ENCODE data around the gene PRPS1.
"Not testable (repeated sequence)": the region's sequence is repeated elsewhere in the genome, so short reads cannot be mapped to it uniquely, and the experiment has no call there.

The PRPS1 gene

DNA sequence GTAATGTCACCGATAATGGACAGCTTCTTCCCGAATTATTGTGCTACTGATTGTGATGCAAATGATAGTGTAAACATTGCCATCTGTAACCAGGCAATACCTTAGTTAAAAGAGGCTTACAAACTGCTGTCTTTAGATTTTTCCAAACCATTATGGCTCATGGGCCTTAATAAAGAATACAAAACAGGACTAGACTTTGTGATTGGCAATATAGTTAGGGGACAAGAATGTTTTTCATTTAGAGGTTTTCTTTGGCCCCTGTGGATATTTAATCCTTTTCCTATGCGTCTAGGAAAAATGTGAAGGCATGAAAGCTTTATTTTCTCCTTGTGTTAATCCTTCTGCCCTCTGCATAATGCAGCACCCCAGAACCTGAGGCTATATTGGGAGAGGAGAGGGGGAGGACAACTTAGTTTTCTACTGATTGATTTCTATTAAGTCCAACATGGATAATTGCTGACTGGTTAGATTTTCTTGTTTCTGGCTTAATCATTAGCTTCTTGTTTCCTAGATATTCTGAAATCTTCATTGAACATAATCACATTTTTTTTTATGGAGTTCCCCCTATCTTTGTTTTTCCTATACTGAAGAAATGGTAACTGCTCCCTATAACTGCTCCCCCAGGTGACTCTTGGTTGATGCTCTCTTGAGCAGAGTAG lies 1.9 kb downstream of the PRPS1 start:
- no peak for DNase-seq (ENCODE audit: low read depth, low spot score)

DNA sequence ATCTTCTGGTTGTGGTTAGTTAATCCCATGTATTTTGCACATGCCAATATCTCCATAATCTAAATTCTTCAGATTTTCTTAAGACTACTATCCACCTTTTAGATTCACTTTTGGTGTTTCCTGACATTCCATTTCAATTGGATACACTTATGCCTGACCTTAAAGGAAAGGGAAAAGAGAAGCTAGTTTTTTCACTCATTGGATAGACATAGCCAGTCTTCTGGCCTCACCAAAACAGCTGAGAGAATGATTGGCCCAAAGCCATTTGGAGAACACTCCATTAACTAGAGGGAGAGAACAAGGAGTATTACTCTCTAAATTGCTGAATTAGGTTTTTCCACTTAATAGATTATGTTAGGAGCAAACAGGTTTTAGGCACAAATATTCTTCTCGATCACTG lies 4.0 kb downstream of the PRPS1 start:
- no peak for DNase-seq (ENCODE audit: low read depth, low spot score)

- DNase-seq (ENCODE audit: low read depth, low spot score) = no peak
These were observed 18.4 kb downstream of the PRPS1 start for GRCh38 chrX:107646735-107647134.

DNA sequence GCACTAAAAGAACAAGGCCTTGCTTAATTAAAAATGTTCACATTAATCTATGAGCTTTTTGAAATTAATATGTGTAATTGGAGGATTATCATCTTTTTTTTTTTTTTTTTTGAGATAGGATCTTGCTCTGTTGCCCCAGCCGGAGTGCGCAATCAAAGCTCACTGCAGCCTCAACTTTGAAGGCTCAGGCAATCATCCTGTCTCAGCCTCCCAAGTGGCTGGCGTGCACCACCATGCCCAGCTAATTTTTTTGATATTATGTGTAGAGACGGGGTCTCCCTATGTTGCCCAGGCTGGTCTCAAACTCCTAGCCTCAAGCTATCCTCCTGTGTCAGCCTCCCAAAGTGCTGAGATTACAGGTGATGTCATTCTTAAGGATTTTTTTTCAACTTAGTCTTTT lies 20.0 kb downstream of the PRPS1 start:
- DNase-seq (ENCODE audit: low read depth, low spot score) = no peak

- DNase-seq (ENCODE audit: low read depth, low spot score) = no peak
These were observed 26.2 kb downstream of the PRPS1 start for GRCh38 chrX:107654566-107654871.

DNA sequence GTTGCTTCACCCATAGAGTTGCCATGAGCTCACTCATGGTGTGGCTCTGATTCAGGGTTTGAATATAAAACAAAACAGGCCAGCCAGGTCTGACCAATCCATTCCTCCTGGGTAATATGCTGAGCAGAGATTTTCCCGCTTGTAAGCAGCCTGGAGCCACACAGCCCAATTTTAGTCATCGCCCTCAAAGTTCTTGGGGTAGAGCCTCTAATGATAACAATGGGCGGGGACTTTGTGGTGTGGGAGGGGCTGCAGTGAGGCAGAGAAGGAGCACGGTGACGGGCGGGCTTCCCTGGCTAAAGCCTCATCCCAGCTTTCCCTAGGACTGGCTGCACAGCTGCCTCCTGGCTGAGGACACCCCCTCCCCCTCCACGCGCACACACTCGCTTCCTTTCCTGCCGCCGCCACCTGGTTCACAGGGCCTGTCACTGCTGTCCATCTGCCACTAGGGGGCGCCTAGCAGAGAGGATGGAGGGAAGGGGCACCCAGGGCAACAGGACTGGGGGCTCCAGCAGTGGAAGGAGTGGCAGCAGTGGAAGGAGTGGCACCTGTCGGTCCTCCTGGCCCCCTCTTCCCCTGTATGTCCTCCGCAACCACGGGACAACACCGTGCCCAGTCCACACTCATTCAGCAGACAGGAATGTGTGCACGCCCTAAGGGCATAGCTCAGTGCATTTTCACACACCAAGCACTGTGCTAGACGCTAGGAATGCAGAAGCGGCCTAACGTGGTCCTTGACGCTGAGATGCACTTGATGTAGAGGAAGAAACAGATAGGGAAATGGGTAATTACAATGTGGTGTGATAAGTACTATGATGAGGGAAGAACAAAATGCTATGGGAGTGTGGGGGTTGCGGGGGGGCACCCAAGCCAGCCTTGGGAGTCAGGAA lies 26.8 kb downstream of the PRPS1 start:
- peak; percentile 51 for DNase-seq (ENCODE audit: low read depth, low spot score)

DNA sequence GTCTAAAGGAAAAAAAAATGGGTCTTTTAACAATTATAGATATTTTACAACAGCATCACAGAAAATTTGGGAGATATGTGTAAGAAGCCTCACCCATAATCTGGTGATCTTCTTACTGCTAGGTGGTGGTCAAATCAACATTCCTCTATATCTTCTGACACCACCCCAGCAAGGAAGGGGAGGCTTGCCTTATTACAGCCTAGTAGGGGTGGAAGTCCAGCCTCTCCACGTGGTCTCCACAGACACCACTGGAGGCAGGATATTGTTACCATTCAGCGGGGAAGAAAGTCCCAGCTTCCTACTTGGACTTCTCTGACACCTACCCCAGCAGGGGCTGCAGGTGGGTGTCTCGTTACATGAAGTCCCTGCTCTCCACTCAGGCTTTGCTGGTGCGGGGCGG lies 28.7 kb downstream of the PRPS1 start:
- no peak for DNase-seq (ENCODE audit: low read depth, low spot score)

DNA sequence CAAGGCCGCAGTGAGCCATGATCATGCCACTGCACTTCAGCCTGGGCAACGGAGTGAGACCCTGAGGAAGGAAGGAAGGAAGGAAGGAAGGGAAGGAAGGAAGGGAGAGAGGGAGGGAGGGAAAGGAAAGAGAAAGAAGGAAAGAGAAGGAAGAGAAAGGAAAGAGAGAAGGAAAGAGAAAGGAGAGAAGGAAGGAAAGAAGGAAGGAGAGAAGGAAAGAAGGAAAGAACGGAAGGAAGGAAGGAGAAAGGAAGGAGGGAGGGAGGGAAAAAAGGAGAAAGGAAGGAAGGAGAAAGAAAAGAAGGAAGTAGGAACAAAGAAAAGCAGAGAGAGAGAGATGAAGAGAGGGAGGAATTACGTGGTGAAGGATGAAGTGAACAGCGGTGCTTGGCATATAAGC lies 30.4 kb downstream of the PRPS1 start:
- no peak for DNase-seq (ENCODE audit: low read depth, low spot score)

- DNase-seq (ENCODE audit: low read depth, low spot score) = no peak
These were observed 31.0 kb downstream of the PRPS1 start for GRCh38 chrX:107659286-107659685.

- DNase-seq (ENCODE audit: low read depth, low spot score) = no peak
These were observed 31.5 kb downstream of the PRPS1 start for GRCh38 chrX:107659768-107660167.

- DNase-seq (ENCODE audit: low read depth, low spot score) = no peak
These were observed 33.8 kb downstream of the PRPS1 start for GRCh38 chrX:107662145-107662544.

- no peak for DNase-seq (ENCODE audit: low read depth, low spot score)
These were observed 34.5 kb downstream of the PRPS1 start for GRCh38 chrX:107662824-107663223.

- no peak for DNase-seq (ENCODE audit: low read depth, low spot score)
These were observed 38.6 kb downstream of the PRPS1 start for GRCh38 chrX:107666931-107667330.

DNA sequence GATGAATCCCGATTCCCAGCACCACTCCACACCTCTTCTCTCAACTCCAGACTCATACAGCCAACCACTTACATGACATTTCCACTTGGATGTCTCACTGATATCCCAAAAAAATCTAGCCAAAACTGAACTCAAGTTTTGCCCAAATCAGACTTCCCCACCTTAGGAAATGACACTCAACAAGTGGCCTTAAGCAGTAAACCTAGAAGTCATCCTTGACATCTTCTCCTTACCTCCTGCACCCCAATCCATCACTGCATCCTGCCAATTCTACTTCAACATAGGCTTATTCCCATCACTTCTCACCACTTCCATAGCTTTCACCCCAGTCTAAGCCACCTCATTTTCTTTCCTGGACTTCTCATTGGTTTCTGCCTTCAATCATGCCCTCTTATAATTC lies 39.1 kb downstream of the PRPS1 start:
- DNase-seq (ENCODE audit: low read depth, low spot score) = no peak

- not testable (repeated sequence) for DNase-seq (ENCODE audit: low read depth, low spot score)
These were observed 40.4 kb downstream of the PRPS1 start for GRCh38 chrX:107668710-107669109.

DNA sequence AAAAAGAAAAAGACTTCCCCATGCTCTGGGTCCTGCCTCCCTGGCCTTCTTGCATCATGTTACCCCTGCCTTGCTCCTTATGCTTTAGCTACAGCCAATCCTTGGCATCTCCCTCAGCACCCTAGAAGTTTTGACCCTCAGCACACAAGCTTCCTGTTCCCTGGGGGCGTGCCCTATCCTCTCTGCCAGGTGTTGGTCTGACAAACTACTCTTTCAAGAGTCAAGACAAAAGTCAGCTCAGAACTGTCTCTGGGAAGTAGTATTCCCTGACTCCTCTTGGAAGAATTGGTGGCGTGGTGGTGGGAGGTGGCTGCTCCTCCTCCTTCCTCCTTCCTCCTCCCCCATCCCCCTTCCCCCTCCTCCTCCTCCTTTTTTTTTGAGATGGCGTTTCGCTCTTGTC lies 41.0 kb downstream of the PRPS1 start:
- no peak for DNase-seq (ENCODE audit: low read depth, low spot score)

DNA sequence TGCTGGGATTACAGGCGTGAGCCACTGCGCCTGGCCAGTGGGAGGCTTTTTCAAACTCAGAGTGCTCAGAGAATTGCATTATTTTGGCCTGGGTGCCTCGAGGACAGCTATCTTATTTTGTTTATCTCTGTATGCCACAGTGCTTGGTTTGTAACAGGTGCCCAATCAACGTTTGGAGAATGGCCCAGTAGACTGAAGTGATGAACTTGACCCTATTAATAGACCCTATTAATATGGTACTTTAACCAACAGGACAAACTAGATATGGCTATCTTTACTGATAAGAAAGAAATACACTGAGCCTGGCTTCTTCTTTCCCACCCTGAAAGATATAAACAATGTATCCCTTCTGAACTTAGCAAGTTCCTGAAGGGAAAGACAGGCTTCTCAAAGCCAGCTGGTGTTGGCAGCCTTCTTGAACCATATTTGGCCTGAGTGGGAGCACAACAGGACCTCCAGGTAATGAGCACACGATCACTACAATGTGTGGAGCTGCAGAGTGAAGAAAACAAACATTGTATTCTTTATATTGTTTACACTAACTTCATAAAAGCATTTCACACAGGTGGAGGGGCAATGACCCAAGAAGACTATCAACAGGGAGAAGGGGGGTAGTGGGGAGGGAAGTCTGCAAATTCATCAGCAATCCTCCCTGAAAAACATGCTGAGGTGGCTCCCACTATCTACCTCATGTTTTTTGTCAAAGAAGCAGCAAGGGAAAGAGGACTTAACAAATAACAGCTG lies 41.7 kb downstream of the PRPS1 start:
- DNase-seq (ENCODE audit: low read depth, low spot score) = no peak

DNA sequence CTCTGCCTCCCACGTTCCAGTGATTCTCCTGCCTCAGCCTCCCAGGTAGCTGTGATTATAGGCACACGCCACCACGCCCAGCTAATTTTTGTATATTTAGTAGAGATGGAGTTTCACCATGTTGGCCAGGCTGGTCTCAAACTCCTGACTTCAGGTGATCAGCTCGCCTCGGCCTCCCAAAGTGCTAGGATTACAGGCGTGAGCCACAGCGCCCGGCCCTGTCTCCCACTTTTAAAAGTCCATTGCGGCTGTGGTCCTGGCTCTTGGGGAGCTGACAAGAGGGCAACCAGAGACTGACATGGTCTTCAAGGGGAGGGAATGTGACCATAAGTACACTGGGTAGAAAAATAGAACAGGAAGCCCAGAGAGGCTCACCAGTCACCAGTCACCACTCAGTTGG lies 42.9 kb downstream of the PRPS1 start:
- not testable (repeated sequence) for DNase-seq (ENCODE audit: low read depth, low spot score)

DNA sequence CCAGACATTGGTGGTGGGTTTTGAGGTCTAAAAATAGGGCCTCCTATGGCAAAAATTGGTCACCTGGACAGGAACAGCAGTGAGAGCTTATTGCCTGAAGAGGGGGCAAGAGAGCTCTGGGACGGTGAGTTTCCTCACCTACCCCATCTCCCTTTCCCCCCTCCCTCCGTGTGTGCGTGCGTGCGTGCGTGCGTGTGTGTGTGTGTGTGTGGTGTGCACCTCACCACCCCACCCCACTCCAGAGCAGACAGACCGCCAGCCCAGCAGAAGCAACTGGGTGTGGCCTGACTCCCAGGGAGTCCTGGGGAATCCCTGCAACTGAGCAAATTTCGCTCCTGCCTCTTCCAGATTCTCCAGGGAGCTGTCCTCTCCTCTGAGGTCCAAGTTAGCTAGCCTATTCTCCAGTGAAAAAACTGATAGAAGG lies 44.7 kb downstream of the PRPS1 start:
- DNase-seq (ENCODE audit: low read depth, low spot score) = peak; percentile 47

GRCh38 chrX:107673431-107673830 lies 45.1 kb downstream of the PRPS1 start:
- DNase-seq (ENCODE audit: low read depth, low spot score) = no peak

- peak; percentile 78 for DNase-seq (ENCODE audit: low read depth, low spot score)
These were observed 45.7 kb downstream of the PRPS1 start for GRCh38 chrX:107673933-107674479.

Measured in activated CD4-positive, CD25-positive, alpha-beta regulatory T cell treated with anti-CD3 and anti-CD28 coated beads, Interleukin-2, amount 50 U/mL, for 16 hours (primary cell).